ENCODE measurements around the gene ARHGAP23. TPM values are rescaled to one million over a fixed set of nuclear protein-coding genes. Genes with fewer than 3 reads are reported as not detected.

The ARHGAP23 gene
- total and polyA plus RNA-seq, 8 donors: 27.7 to 51.0 (median 39.7) TPM

DNA sequence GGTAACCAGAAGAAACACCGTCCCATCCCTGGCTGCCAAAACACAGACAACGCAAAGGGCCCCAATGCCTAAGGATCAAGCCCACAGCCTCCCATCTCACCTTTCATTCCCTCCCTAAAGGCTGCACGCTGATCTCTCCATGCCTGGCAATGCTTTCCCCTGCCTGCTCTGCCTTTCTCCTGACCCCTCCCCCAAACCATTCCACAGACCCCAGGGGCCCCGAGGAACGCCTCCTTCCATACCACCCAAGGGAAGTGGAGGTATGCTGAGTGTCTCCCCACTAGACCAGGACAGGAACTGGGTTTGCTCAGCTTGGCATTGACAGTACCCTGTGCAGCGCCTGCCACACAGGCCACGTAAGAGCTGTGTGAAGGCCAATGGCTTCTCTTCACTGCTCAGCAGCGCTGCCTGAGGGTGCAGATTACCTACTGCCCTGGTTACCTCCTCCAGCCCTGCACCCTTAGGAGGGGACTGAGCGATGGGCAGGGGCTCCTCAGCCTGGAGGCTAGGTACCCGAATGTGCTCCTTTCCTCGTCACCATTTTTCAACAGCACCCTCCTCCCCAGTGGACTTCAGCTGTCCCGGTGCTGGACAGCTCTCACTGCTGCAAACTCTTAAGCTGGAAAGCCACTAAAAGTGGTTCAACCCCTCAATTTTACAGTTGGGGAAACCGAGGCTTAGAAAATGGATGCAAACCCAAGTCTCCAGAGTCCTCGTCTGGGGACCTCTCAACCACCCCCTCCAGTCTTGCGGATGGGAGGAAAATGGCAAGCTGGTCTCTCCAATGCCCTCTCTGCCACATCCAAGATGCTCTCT, 132.4 kb downstream of the ARHGAP23 start:
- no peaks in the 10 kb centered on the region for H3K9me3 ChIP-seq
- H3K36me3 ChIP-seq: no peaks in the 10 kb centered on the region
- TF ChIP-seq, protein P1, sequence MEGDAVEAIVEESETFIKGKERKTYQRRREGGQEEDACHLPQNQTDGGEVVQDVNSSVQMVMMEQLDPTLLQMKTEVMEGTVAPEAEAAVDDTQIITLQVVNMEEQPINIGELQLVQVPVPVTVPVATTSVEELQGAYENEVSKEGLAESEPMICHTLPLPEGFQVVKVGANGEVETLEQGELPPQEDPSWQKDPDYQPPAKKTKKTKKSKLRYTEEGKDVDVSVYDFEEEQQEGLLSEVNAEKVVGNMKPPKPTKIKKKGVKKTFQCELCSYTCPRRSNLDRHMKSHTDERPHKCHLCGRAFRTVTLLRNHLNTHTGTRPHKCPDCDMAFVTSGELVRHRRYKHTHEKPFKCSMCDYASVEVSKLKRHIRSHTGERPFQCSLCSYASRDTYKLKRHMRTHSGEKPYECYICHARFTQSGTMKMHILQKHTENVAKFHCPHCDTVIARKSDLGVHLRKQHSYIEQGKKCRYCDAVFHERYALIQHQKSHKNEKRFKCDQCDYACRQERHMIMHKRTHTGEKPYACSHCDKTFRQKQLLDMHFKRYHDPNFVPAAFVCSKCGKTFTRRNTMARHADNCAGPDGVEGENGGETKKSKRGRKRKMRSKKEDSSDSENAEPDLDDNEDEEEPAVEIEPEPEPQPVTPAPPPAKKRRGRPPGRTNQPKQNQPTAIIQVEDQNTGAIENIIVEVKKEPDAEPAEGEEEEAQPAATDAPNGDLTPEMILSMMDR (IDR thresholded peaks at IDR 0.05): no peak
- no peak overlapping the region for H3K4me3 ChIP-seq
- ATAC-seq: no peak
- intact Hi-C loops (cut with DNase I): no loop called here
- peaks cover 59 to 73% of the 10 kb centered on the region in 2 donors for H3K27me3 ChIP-seq
- no peak overlapping the region for H3K27ac ChIP-seq
- peaks cover 14 to 32% of the 10 kb centered on the region in 2 donors for H3K4me1 ChIP-seq
- peak in 2 of 4 donors; percentile 35 to 57 for DNase-seq

DNA sequence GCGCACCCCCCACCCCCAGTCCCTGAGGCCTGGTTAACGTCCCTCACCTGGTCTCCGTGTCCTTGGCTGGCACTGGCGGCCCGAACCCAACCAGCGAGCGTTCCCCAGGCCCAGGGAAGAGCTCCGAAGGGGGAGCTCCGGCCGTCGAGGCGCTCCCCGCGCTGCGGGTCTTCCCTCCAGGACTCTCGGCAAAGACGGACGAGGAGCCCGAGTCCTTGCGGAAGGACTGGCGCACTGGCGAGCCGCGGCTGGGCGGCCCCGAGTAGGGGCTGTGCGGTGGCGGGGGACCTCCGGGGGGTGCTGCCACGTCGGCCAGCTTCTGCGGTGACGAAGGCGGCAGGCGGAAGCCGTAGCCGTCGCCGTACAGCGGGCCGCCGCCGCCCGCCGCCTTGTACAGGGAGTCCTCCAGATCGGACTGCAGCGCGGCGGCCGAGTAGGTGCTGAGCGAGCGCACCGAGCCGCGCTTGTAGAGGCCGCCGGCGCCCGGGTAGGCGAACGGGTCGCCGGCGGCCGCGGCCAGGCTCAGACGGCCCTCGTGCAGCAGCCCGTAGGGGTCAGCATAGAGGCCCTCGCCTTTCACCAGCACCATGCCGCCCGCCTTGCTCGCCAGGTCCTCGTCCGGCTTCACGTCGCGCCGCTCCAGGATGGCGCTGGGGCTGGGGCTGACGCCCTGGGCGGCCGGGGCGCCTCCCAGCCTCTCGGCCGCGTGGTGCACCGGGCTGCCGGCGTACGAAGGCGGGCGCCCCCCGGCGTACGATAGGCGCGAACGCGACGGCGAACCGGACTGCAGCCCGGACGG, 133.4 kb downstream of the ARHGAP23 start:
- H3K27ac ChIP-seq: no peak overlapping the region
- peaks cover 14 to 32% of the 10 kb centered on the region in 2 donors for H3K4me1 ChIP-seq
- peaks cover 68 to 82% of the 10 kb centered on the region in 2 donors for H3K27me3 ChIP-seq
- TF ChIP-seq, protein P1 (IDR thresholded peaks at IDR 0.05): no peak
- DNase-seq (no peak), ATAC-seq (no peak)
- no peak overlapping the region for H3K4me3 ChIP-seq
- no peaks in the 10 kb centered on the region for H3K36me3 ChIP-seq
- intact Hi-C loops (cut with DNase I): no loop called here
- no peaks in the 10 kb centered on the region for H3K9me3 ChIP-seq

Other genes starting within 250 kb of the ARHGAP23 start
- not detected for gene TBC1D3, start 235.9 kb upstream of the ARHGAP23 start, total RNA-seq
- gene TBC1D3, start 235.9 kb upstream of the ARHGAP23 start, polyA plus RNA-seq (ENCODE audit: insufficient read length in 6 of 6): not detected
- gene MRPL45, start 131.3 kb upstream of the ARHGAP23 start, total RNA-seq: 10 to 100 TPM; 24.4 to 28.4 TPM
- gene MRPL45, start 131.3 kb upstream of the ARHGAP23 start, polyA plus RNA-seq (ENCODE audit: insufficient read length in 6 of 6): 10 to 100 TPM; 51.8 to 63.3 (median 58.7) TPM
- gene GPR179, start 84.5 kb upstream of the ARHGAP23 start, total RNA-seq: under 1 TPM in 1 of 2 donors, not detected in 1; 0.50 TPM
- under 1 TPM; 0.24 to 0.50 (median 0.32) TPM for gene GPR179, start 84.5 kb upstream of the ARHGAP23 start, polyA plus RNA-seq (ENCODE audit: insufficient read length in 6 of 6)
- 10 to 100 TPM; 19.4 to 22.4 TPM for gene SOCS7, start 76.6 kb upstream of the ARHGAP23 start, total RNA-seq
- 10 to 100 TPM; 14.1 to 22.6 (median 18.7) TPM for gene SOCS7, start 76.6 kb upstream of the ARHGAP23 start, polyA plus RNA-seq (ENCODE audit: insufficient read length in 6 of 6)
- gene SRCIN1, start 177.5 kb downstream of the ARHGAP23 start, total RNA-seq: 1 to 10 TPM; 2.7 to 2.8 TPM
- gene SRCIN1, start 177.5 kb downstream of the ARHGAP23 start, polyA plus RNA-seq (ENCODE audit: insufficient read length in 6 of 6): 10 to 100 TPM in 2 of 6 donors, 1 to 10 TPM in 4; 5.6 to 10.6 (median 8.5) TPM
- gene EPOP, start 246.5 kb downstream of the ARHGAP23 start, total RNA-seq: 1 to 10 TPM; 1.5 to 2.1 TPM
- gene EPOP, start 246.5 kb downstream of the ARHGAP23 start, polyA plus RNA-seq (ENCODE audit: insufficient read length in 6 of 6): 1 to 10 TPM; 1.6 to 2.1 (median 1.7) TPM